H9 (cell line): ENCODE data around the gene LPCAT3. TPM values are rescaled to one million over a fixed set of nuclear protein-coding genes. Genes with fewer than 3 reads are reported as not detected.
A peak's percentile ranks its signal among the peaks of the same experiment; 100 is the strongest.

Source experiments
- DNase-seq: peaks from one replicate; pipeline ENCODE4 v3.0.0-alpha.2; 2017
- H2AFZ ChIP-seq: one replicate; pipeline ENCODE4 v1.6.1; 2013; ENCODE audit warnings: mild to moderate bottlenecking, low read length, control low read depth, moderate library complexity
- H2AK5ac ChIP-seq: 2 replicates; pipeline ENCODE4 v1.6.1; 2013; ENCODE audit warnings: low read length, control low read depth, mixed read lengths; ENCODE audit not compliant: insufficient read length
- H2BK120ac ChIP-seq: one replicate; pipeline ENCODE4 v1.6.1; 2013; ENCODE audit warnings: low read depth, mild to moderate bottlenecking, low read length, control low read depth, inconsistent platforms; ENCODE audit not compliant: poor library complexity, severe bottlenecking
- H2BK12ac ChIP-seq: 2 replicates; pipeline ENCODE4 v1.6.1; 2013; ENCODE audit warnings: low read length, control low read depth, mixed read lengths, low read depth; ENCODE audit not compliant: insufficient read length
- H2BK15ac ChIP-seq: 2 replicates; pipeline ENCODE4 v1.6.1; 2013; ENCODE audit warnings: low read depth, low read length, control low read depth
- H2BK20ac ChIP-seq: one replicate; pipeline ENCODE4 v1.6.1; 2013; ENCODE audit warnings: low read depth, mild to moderate bottlenecking, low read length, control low read depth, inconsistent platforms; ENCODE audit not compliant: poor library complexity, severe bottlenecking
- H2BK5ac ChIP-seq: 2 replicates; pipeline ENCODE4 v1.6.1; 2013; ENCODE audit warnings: low read length, control low read depth, mixed read lengths; ENCODE audit not compliant: insufficient read length
- H3K14ac ChIP-seq: 2 replicates; pipeline ENCODE4 v1.6.1; 2013; ENCODE audit warnings: low read length, control low read depth; ENCODE audit not compliant: insufficient read depth
- H3K18ac ChIP-seq: 2 replicates; pipeline ENCODE4 v1.6.1; 2013; ENCODE audit warnings: low read depth, mild to moderate bottlenecking, mixed read lengths, low read length, control low read depth; ENCODE audit not compliant: insufficient read length
- H3K23ac ChIP-seq: 2 replicates; pipeline ENCODE4 v1.6.1; 2013; ENCODE audit warnings: low read length, control low read depth, mixed read lengths, low read depth; ENCODE audit not compliant: insufficient read length
- H3K23me2 ChIP-seq: 2 replicates; pipeline ENCODE4 v1.6.1; 2013; ENCODE audit warnings: low read depth, mild to moderate bottlenecking, mixed read lengths, low read length, control low read depth; ENCODE audit not compliant: insufficient read length, poor library complexity, severe bottlenecking
- H3K27ac ChIP-seq: 2 replicates; pipeline ENCODE4 v1.5.1; 2013; ENCODE audit warnings: low read length, control low read depth, mixed read lengths, low read depth; ENCODE audit not compliant: insufficient read length
- H3K27me3 ChIP-seq: 2 replicates; pipeline ENCODE4 v1.6.1; 2013; ENCODE audit warnings: low read length, control low read depth, inconsistent platforms; ENCODE audit not compliant: insufficient read depth
- H3K4ac ChIP-seq: 2 replicates; pipeline ENCODE4 v1.6.1; 2013; ENCODE audit warnings: low read depth, mild to moderate bottlenecking, control low read depth, inconsistent platforms, low read length, moderate library complexity
- H3K4me1 ChIP-seq: 2 replicates; pipeline ENCODE4 v1.6.1; 2013; ENCODE audit warnings: low read length, control low read depth, inconsistent platforms; ENCODE audit not compliant: insufficient read depth
- H3K4me2 ChIP-seq: 2 replicates; pipeline ENCODE4 v1.6.1; 2013; ENCODE audit warnings: low read length, control low read depth, mixed read lengths; ENCODE audit not compliant: insufficient read length, insufficient read depth
- H3K56ac ChIP-seq: 2 replicates; pipeline ENCODE4 v1.6.1; 2013; ENCODE audit warnings: low read depth, mild to moderate bottlenecking, mixed read lengths, low read length, control low read depth; ENCODE audit not compliant: insufficient read length
- H3K79me1 ChIP-seq: 2 replicates; pipeline ENCODE4 v1.6.1; 2013; ENCODE audit warnings: low read depth, mild to moderate bottlenecking, moderate library complexity, low read length, control low read depth, inconsistent platforms; ENCODE audit not compliant: insufficient read depth, poor library complexity, severe bottlenecking
- H3K79me2 ChIP-seq: 2 replicates; pipeline ENCODE4 v1.6.1; 2013; ENCODE audit warnings: low read length, control low read depth, inconsistent platforms; ENCODE audit not compliant: insufficient read depth
- H3K9ac ChIP-seq: 2 replicates; pipeline ENCODE4 v1.6.1; 2013; ENCODE audit warnings: low read length, control low read depth, mixed read lengths; ENCODE audit not compliant: insufficient read length; ENCODE audit errors: extremely low read depth
- H3K9me3 ChIP-seq: one replicate; pipeline ENCODE4 v1.6.1; 2013; ENCODE audit warnings: low read depth, low read length, inconsistent platforms; ENCODE audit not compliant: control insufficient read depth
- H3T11ph ChIP-seq: one replicate; pipeline ENCODE4 v1.6.1; 2013; ENCODE audit warnings: mild to moderate bottlenecking, low read length, control low read depth, inconsistent platforms
- H4K20me1 ChIP-seq: one replicate; pipeline ENCODE4 v1.6.1; 2013; ENCODE audit not compliant: control insufficient read depth, insufficient read length, insufficient read depth
- H4K5ac ChIP-seq: 2 replicates; pipeline ENCODE4 v1.6.1; 2013; ENCODE audit warnings: low read depth, mild to moderate bottlenecking, mixed read lengths, low read length, control low read depth; ENCODE audit not compliant: insufficient read length
- H4K8ac ChIP-seq: replicated peaks from 2 replicates; pipeline ENCODE4 v1.6.1; 2013; ENCODE audit warnings: low read length, control low read depth, mixed read lengths, low read depth; ENCODE audit not compliant: insufficient read length
- H4K91ac ChIP-seq: 2 replicates; pipeline ENCODE4 v1.6.1; 2013; ENCODE audit warnings: low read depth, mild to moderate bottlenecking, moderate library complexity, mixed read lengths, low read length, control low read depth; ENCODE audit not compliant: insufficient read length
- H3K27ac Mint-ChIP-seq, 3 experiments: 2 replicates in 2 of 3; 3 replicates in 1 of 3; pipeline ENCODE4 v1.8.0; 2020 to 2021; ENCODE audit warnings: mixed read lengths in 3 of 3, mild to moderate bottlenecking in 1 of 3, moderate library complexity in 1 of 3
- H3K27me3 Mint-ChIP-seq: 2 replicates; pipeline ENCODE4 v1.8.0; 2021; ENCODE audit warnings: low read depth, mild to moderate bottlenecking, moderate library complexity, mixed read lengths
- H3K36me3 Mint-ChIP-seq, 3 experiments: 2 replicates in 2 of 3; 3 replicates in 1 of 3; pipeline ENCODE4 v1.8.0; 2020 to 2021; ENCODE audit warnings: low read depth in 3 of 3, mixed read lengths in 3 of 3; ENCODE audit not compliant: insufficient read depth in 1 of 3
- H3K4me1 Mint-ChIP-seq, 2 experiments: 2 replicates each; pipeline ENCODE4 v1.8.0; 2020; ENCODE audit warnings: mixed read lengths in 2 of 2
- H3K4me3 Mint-ChIP-seq, 2 experiments: 2 replicates in 1 of 2; 3 replicates in 1 of 2; pipeline ENCODE4 v1.8.0; 2020 to 2021; ENCODE audit warnings: mild to moderate bottlenecking in 2 of 2, mixed read lengths in 2 of 2, moderate library complexity in 1 of 2
- H3K9me3 Mint-ChIP-seq, 2 experiments: 2 replicates in 1 of 2; 3 replicates in 1 of 2; pipeline ENCODE4 v1.8.0; 2020; ENCODE audit warnings: mild to moderate bottlenecking in 2 of 2, mixed read lengths in 2 of 2, moderate library complexity in 1 of 2
- WGBS: extraction: QIAGEN DNeasy Blood & Tissue Kit; methylation state at CpG from one replicate; pipeline ENCODE4 v1.1.7; 2013; ENCODE audit warnings: missing lambda C conversion rate, low lambda C conversion rate, mixed read lengths; ENCODE audit not compliant: insufficient read length; ENCODE audit errors: extremely low coverage; 5-methylcytosine and 5-hydroxymethylcytosine counted together
- total RNA-seq: library from RNA; stranded (reverse); gene quantifications from 2 replicates; pipeline ENCODE4 v1.2.1, GENCODE V29; 2021
- TF ChIP-seq, protein P1 (sequence below): fragments of 200-600 bp; sonication (generic); conservative IDR thresholded peaks from 3 replicates; pipeline ENCODE4 v1.8.0; 2021; ENCODE audit warnings: antibody characterized with exemption, mild to moderate bottlenecking

Gene LPCAT3
- total RNA-seq, 1 experiment from 2014 or later, result 47.7 TPM

DNA sequence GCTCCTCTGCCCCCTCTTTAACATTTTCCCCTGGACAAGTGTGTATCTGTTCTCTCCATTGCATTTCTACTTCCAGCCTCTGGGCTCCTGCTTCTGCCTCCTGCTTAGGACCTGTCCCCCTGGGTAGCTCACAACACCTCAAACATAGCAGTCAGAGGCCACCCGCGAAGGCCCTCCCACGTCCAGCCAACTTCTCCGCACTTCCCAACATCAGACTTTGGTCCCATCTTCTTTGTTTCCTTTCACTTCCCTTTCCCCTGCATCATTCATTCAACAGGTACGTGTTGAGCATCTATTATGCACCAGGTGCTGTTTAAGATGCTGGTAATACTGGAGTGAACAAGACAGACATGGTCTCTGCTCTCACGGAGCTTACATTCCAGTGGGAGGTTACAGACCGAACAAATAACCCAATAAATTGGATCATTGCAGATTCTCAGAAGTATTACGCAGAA lies 71.3 kb downstream of the LPCAT3 start:
- no peak overlapping the region for H3K14ac ChIP-seq
- H3K4me1 Mint-ChIP-seq, result peaks cover 39 to 42% of the 10 kb centered on the region in 2 experiments
- H3K4me1 ChIP-seq, result 0 out of 2 replicates have a peak, but pooled peaks cover 4% of the 10 kb centered on the region
- no peak overlapping the region for H3K56ac ChIP-seq
- H4K91ac ChIP-seq, result no peak overlapping the region
- H2BK15ac ChIP-seq, result no peak overlapping the region
- H2BK20ac ChIP-seq, result no peak overlapping the region
- H3K27ac ChIP-seq, result no peak overlapping the region
- peaks cover 2% of the 10 kb centered on the region; the same call in 1 of the 2 replicates for H3K27me3 Mint-ChIP-seq
- WGBS, result no CpG with 5 or more reads among the region's 8 CpGs
- no peak overlapping the region for H2BK12ac ChIP-seq
- no peaks in the 10 kb centered on the region for H3K27me3 ChIP-seq
- no peaks in the 10 kb centered on the region; a peak in 1 of 5 replicates for H3K9me3 Mint-ChIP-seq
- H3K79me1 ChIP-seq, result no peaks in the 10 kb centered on the region
- no peak overlapping the region for H3K4ac ChIP-seq
- no peak overlapping the region for H3K18ac ChIP-seq
- H3K36me3 Mint-ChIP-seq, result peaks cover 3 to 11% (median 6%) of the 10 kb centered on the region in 3 experiments; a peak in 5 of 7 replicates
- H3K23ac ChIP-seq, result no peak overlapping the region
- H2BK5ac ChIP-seq, result no peak overlapping the region
- H2BK120ac ChIP-seq, result no peak overlapping the region
- peak overlapping the region; percentile 3 for H3K9ac ChIP-seq
- TF ChIP-seq, protein P1, sequence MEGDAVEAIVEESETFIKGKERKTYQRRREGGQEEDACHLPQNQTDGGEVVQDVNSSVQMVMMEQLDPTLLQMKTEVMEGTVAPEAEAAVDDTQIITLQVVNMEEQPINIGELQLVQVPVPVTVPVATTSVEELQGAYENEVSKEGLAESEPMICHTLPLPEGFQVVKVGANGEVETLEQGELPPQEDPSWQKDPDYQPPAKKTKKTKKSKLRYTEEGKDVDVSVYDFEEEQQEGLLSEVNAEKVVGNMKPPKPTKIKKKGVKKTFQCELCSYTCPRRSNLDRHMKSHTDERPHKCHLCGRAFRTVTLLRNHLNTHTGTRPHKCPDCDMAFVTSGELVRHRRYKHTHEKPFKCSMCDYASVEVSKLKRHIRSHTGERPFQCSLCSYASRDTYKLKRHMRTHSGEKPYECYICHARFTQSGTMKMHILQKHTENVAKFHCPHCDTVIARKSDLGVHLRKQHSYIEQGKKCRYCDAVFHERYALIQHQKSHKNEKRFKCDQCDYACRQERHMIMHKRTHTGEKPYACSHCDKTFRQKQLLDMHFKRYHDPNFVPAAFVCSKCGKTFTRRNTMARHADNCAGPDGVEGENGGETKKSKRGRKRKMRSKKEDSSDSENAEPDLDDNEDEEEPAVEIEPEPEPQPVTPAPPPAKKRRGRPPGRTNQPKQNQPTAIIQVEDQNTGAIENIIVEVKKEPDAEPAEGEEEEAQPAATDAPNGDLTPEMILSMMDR, result no peak
- H3K4me3 Mint-ChIP-seq, result peak overlapping the region; percentile 93 to 94
- no peaks in the 10 kb centered on the region for H3K9me3 ChIP-seq
- DNase-seq, result no peak
- H3T11ph ChIP-seq, result no peak overlapping the region
- H3K4me2 ChIP-seq, result peak overlapping the region; percentile 96
- H4K20me1 ChIP-seq, result peaks cover 2% of the 10 kb centered on the region
- H3K23me2 ChIP-seq, result peaks cover 16% of the 10 kb centered on the region
- H4K5ac ChIP-seq, result no peak overlapping the region
- no peak overlapping the region for H4K8ac ChIP-seq
- H2AFZ ChIP-seq, result no peak overlapping the region
- no peak overlapping the region for H2AK5ac ChIP-seq
- H3K79me2 ChIP-seq, result no peaks in the 10 kb centered on the region
- peak overlapping the region; percentile 59 to 94 (median 68); a peak in 5 of 7 replicates for H3K27ac Mint-ChIP-seq
